EL (cell line): ENCODE measurements around the gene ATP10A.

Source experiments
- DNase-seq: peaks from one replicate; pipeline ENCODE4 v3.0.0-alpha.2; 2016

ATP10A gene

GRCh38 chr15:25734680-25735355 is 128.3 kb downstream of the ATP10A start:
- no peak for DNase-seq

- DNase-seq: no peak
These were observed 129.1 kb downstream of the ATP10A start for GRCh38 chr15:25733856-25734679.

- DNase-seq: no peak
These were observed 129.9 kb downstream of the ATP10A start for GRCh38 chr15:25733036-25733855.

- no peak for DNase-seq
These were observed 130.9 kb downstream of the ATP10A start for GRCh38 chr15:25732191-25732590.

- no peak for DNase-seq
These were observed 131.7 kb downstream of the ATP10A start for GRCh38 chr15:25731411-25731810.

GRCh38 chr15:25730918-25731317 is 132.2 kb downstream of the ATP10A start:
- no peak for DNase-seq

GRCh38 chr15:25728816-25729215 is 134.3 kb downstream of the ATP10A start:
- DNase-seq: no peak

GRCh38 chr15:25727867-25728600 is 135.1 kb downstream of the ATP10A start:
- no peak for DNase-seq

- no peak for DNase-seq
These were observed 136.0 kb downstream of the ATP10A start for GRCh38 chr15:25727116-25727515.

- no peak for DNase-seq
These were observed 137.4 kb downstream of the ATP10A start for GRCh38 chr15:25725758-25726157.

- DNase-seq: no peak
These were observed 138.2 kb downstream of the ATP10A start for GRCh38 chr15:25724899-25725298.

GRCh38 chr15:25721605-25721955 is 141.5 kb downstream of the ATP10A start:
- no peak for DNase-seq

GRCh38 chr15:25719101-25719985 is 143.8 kb downstream of the ATP10A start:
- no peak for DNase-seq

GRCh38 chr15:25718597-25718996 is 144.5 kb downstream of the ATP10A start:
- DNase-seq: no peak

GRCh38 chr15:25718169-25718536 is 145.0 kb downstream of the ATP10A start:
- no peak for DNase-seq

- DNase-seq: no peak
These were observed 145.5 kb downstream of the ATP10A start for GRCh38 chr15:25717457-25718168.

- no peak for DNase-seq
These were observed 146.0 kb downstream of the ATP10A start for GRCh38 chr15:25717127-25717456.

GRCh38 chr15:25716414-25717126 is 146.6 kb downstream of the ATP10A start:
- DNase-seq: no peak

- DNase-seq: no peak
These were observed 147.4 kb downstream of the ATP10A start for GRCh38 chr15:25715536-25716413.

- no peak for DNase-seq
These were observed 148.6 kb downstream of the ATP10A start for GRCh38 chr15:25714538-25714840.
